GM18499 (cell line): ENCODE measurements around the gene CRIP2.

ENCODE experiments used
- ATAC-seq: cut with Tn5 transposase; IDR thresholded peaks from one replicate; pipeline ENCODE4 v1.9.1; 2021; ENCODE audit warnings: moderate number of reproducible peaks; ENCODE audit not compliant: insufficient read depth, unreplicated experiment

CRIP2 gene

DNA sequence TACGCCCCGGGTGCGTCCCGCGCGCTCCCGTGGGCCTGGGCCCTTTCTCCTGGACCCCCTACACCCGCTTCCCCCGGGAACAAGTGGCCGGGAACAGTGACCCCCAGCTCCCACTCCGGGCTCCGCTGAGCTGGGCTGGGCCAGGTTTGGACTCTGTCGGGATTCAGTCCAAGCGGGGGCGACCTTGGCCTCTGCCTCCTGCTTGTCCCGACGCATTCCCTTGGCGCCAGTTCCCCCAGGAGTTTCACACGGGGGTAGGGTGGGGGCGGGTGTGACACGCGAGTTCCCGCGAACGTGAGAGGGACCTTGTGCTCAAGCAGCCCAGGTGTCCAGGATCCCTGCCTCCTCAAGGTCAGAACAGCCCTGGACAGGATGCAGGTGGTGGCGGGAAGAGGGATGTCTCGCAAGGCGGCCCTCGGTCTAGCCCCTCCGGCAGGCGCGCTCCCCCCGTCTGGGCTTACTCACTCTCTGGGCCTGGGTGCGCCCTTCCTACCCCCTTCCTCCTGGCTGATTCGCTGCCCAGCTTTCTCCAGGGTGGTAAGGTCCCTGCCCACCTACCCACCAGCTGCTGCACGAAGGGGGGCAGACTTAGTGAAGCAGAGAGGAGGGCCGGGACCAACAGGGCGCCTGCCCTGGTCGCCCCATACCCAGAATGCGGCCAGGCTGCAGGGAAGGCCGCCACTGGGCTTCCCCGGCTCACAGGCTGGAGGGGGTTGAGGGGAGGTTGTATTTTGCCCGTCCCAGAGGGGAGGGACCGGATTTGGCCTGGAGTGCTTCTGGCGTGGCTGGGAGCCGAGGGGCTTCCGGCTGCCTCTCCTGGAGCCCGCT is 862 bp downstream of the CRIP2 start:
- ATAC-seq = no peak

DNA sequence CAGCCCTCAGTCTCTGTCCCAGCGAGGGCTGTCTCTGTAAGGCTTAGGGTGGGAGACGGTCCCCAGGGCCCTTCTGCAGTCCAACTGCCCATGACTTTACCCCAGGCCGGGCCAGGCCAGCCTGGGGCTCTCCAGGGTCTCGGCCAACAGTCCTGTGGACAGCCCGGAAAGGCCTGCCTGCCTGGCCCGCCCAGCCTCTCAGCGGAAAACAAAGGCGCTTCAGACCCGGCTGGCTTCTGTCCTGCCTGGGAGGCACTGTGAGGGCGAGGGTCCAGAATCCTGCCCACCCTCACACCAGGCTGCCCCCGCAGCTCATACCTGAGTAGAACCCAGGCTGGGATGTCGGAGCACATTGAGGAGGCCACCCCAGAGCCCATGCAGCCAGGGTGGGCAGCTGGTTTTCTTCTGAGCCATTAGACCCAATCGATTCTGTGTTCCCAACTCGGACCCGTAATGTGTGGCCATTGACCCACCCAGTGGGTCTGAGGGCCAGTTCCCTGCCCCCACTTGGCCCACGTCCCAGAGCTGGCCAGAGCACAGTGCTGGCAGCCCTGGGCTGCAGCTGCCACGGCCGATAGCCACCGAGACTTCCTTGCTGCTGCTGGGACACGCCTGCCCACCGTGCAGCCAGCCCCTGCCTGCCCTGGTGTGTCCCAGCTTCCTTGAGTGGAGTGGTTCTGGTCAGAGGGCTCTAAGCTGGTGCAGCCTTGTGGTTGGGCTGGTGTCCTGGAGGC is 1.6 kb downstream of the CRIP2 start:
- ATAC-seq = no peak

DNA sequence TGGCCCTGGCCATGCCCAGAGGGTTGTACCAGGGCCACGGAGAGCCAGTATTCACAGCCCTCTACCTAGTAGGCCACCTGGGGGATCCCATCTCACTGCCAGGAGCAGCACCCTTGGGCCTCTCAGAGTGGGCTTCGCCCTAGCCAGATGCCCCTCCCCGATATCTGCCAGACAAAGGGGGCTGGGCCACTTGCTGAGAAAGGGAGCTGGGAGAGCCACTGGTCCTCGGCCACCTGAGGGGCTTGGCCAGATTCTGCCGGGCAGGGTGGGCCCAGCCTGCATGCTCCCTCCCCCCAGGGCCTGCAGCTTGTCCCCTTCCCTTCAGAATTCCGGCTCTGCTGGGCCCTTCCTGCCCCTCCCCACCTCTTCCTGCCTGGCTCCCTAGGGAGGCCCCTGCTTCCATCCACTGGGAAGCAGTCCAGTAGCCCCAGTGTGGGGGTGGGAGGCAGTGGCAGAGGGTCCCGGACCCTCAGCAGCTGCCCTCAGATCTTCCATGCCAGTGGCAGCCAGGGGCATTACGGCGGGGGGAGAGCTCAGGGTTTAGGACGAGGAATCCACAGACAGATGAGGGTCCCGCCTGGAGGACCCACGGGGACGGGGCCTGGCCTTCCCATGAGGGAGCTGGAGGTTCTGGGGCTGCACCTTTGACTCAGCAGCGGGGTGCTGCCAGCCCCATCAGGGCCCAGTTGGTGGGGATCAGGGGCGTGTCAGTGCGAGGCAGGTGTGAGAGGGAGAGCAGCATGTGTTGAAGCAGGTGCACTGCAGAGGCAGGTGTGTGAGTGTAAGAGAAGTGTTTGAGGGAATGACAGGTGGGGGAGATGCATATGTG is 2.4 kb downstream of the CRIP2 start:
- no peak for ATAC-seq

DNA sequence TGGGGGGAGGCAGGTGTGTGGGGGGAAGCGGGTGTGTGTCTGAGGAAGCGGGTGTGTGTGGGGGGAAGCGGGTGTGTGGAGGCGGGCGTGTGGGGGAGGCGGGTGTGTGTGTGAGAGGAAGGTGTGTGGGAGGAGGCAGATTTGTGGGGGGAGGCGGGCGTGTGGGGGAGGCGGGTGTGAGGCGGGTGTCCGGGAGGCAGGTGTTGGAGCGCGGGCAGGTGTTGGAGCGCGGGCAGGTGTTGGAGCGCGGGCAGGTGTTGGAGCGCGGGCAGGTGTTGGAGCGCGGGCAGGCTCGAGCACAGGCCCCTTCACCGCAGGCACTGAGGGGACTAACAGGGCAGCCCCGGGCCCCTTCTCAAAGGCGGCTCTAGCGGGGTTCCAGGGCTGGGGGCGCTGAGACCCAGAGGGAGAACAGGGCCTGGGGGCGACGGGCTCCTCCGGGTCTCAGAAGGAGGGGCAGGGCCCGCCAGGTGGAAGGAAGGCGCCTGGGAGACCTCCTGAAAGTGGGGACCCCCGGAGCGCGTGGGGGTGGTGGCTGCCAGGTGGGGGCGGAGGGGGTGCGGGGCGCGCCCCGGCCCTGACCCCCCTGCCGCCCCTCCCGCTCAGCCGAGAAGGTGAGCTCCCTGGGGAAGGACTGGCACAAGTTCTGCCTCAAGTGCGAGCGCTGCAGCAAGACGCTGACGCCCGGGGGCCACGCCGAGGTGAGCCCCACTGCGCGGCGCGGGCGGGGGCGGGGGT is 3.2 kb downstream of the CRIP2 start:
- ATAC-seq = no peak

DNA sequence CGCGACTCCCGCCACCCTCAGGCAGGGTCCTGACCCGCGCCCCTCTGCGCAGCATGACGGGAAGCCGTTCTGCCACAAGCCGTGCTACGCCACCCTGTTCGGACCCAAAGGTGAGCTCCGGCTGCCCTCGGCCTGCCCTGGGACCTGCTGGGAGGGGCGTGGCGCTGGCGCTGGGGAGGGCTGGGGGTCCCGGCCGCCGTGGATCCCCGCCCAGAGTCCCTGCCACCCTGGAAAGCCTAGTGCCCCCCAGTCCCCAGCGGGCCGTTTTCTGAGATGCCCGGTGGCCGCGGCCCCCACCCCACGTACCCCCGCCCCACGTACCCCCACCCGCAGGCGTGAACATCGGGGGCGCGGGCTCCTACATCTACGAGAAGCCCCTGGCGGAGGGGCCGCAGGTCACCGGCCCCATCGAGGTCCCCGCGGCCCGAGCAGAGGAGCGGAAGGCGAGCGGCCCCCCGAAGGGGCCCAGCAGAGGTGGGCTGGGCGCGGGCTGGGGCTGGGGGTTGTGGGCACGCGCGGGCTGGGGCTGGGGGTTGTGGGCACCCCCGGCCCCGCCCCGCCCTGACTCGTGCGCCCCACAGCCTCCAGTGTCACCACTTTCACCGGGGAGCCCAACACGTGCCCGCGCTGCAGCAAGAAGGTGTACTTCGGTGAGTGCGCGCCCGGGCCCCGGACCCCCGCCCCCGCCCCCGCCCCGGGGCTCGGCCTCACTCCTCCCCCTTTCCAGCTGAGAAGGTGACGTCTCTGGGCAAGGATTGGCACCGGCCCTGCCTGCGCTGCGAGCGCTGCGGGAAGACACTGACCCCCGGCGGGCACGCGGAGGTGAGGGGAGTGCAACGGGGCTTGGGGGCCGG is 4.0 kb downstream of the CRIP2 start:
- ATAC-seq = no peak

DNA sequence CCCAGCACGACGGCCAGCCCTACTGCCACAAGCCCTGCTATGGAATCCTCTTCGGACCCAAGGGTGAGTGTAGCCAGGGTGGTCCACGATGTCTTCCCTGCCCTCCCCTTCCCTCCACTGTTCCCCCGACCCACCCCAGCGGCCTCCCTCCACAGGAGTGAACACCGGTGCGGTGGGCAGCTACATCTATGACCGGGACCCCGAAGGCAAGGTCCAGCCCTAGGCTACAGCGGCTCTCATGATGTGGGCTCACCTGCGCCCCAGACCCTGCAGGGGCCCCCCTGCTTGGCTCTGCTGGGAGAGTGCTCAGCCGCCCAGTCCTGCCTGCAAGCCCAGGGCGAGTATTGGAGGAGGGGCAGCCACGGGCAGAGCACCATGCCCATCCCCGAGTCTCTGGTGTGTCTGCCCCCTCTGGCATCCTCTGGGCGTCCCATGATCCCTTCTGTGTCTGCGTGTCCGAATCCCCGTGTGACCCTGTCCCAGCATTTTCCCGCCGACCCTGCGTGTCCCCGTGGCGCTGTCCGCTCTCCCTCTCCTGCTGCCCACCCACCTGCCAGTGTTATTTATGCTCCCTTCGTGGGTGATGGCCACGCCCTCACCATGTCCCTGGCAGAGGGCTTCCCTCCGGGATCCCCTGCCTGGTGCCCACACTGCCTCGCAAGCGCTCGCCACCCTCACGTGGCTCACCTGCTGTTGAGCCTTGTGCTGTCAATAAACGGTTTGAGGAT is 5.0 kb downstream of the CRIP2 start:
- no peak for ATAC-seq

DNA sequence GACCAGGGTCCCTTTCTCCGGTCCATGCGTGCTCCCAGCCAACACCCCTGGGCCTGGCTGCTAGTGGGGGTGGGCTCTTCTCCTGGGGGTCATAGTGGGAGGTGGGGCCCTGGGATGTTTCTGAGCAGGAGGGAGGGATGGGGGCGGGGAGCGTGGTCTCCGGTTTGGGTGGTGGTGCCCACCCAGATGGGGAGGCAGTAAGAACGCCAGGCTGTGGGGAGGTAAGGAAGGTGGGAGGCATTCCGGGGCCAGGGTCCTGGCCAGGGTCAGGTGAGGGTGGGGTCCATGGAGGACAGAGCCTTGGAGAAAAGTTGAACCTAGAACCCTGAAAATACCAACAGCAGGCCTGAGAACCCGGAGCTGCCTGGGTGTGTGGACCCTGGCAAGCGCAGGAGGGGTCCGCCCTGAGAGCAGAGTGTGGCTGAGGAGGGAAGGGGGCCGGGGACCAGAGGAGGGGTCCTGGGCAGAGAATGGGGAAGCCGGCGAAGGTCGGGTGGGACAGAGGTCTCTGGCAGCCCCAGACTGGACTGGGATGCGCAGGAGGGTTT is 5.7 kb downstream of the CRIP2 start:
- ATAC-seq = no peak

DNA sequence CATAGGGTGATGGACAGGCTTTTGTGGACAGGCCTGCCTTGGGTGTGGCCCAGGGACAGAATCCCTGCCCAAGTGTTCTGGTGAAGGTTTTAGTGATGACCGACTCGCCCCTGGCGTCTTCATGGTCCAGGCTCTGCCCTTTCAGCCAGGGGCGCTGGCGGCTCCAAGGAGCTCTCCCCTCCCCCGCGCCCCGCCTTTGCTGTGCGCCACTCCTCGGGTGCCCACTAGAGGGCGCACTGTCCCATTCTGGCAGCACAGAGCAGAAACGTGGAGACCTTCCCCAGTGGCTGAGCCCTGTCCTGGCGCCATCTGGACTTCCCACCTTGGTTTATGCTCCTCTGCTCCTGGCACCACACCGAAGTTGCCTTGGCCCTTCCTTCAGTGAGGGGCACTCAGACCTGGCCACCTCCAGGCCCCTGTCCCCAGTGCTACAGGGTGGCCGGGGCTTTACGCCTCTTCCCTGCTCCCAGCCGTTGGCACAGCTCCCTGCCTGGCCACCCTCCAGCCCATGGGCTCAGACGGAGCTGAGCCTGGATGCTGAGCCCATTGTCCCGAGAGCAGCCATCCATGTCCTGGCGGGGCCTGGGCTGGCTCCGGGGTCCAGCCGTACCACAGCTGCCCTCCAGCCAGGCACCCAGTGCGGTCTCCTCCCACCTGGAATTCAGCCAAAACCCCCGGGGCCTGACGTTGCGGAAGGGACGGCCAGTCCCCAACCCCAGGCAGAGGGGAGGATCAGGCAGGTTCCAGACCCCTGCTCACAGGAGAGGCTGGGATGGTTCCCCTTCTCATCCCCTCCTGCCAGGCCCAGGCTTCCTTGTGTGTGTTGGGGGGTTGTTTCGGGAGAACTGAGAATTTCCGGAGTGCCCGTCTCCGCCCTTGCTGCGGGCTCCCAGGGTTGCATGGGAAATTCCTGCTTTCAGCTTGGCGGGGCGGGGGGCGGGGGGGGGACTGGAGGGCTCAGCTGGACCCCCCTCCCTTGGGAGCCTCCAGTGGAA is 6.5 kb downstream of the CRIP2 start:
- ATAC-seq = no peak

DNA sequence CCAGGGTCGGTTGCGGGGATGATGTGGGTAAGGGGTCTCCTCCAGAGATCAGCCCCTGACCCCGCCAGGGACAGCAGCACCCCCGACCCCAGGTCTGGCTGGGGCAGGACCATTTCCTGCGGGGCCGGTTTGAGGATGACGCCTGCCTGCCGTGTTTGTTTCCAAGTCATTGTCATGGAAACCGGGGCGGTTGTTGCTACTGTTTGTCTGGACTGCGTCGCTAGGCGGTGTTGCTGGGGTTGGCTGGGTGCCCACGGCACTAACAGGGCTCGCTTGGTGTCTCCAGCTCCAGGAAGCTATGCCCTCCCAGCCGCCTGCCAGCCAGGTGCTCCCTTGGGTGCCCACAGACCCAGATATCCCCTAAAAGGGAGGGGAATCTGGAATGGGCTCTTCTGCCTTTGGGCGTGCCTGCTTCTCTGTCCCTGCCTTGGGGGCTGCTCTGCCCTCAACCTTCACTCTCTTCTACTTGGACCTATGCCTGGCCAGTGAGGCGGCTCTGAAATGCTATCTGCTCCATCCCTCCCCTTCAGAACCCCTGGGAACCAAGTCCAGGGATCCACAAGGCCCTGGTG is 7.4 kb downstream of the CRIP2 start:
- peak; percentile 41 for ATAC-seq

DNA sequence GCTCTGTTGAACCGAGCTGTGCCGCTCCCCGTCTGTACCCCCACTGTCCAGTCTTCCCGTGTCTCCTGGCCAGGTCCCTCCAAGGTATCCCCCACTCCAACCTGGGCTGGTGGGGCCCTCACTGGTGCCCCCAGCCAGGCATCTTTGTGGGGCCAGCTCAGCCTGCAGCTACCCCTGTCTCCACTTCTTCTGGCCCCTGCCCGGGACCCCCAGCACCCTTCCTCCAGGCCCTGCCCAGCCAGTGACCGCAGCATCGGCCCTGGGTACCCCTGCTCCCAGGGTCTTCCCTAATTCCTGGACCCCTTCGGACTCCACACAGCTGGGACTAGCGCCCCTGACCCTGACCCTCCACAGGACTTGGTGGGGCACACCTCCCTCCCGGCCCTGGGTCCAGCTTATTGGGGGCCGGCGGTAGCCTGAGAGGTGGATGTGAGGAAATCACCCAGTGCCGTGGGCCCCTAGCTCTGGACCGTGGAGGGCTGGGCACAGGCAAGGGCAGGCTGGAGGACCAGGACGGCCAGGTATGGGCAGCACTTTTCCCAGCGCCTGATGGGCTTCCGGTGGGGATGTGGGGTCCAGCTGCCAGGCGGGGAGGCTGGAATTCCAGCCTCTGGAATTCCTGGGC is 8.0 kb downstream of the CRIP2 start:
- no peak for ATAC-seq

DNA sequence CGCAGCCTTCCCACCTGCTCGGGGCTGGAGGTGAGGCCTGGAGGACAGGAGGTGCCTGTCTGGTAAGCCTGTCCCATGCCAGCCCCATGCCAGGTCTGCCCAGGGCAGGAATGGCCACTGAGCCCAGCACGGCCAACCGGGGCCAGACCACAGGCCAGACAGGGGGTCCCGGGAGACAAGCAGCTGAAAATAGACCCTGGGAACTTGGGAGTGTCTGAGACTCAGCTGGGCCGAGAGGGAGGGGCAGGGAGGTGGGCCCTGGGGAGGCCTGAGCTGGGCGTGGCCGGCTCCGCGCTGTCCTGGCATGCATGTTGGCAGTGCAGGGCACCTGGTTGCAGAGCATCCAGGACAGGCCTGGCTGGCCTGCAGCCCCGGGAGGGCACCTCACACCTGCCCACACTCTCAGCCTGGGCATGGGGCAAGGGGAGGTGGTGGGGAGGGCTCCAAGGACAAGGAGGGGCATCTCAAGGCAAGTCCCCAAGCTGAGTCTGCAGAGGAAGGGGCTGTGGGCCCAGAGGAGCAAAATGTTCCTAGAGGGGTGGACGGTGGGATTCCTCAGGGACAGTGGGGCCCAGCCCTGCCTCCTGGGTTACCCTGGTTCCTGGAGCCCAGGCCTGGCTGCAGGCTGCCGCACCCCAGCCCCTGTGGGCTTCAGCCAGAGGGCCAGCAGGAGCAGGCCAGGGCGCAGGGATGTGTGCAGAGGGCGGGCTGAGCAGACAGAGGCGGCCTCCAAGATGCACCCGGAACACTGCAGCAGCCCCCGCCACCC is 8.9 kb downstream of the CRIP2 start:
- ATAC-seq = no peak

DNA sequence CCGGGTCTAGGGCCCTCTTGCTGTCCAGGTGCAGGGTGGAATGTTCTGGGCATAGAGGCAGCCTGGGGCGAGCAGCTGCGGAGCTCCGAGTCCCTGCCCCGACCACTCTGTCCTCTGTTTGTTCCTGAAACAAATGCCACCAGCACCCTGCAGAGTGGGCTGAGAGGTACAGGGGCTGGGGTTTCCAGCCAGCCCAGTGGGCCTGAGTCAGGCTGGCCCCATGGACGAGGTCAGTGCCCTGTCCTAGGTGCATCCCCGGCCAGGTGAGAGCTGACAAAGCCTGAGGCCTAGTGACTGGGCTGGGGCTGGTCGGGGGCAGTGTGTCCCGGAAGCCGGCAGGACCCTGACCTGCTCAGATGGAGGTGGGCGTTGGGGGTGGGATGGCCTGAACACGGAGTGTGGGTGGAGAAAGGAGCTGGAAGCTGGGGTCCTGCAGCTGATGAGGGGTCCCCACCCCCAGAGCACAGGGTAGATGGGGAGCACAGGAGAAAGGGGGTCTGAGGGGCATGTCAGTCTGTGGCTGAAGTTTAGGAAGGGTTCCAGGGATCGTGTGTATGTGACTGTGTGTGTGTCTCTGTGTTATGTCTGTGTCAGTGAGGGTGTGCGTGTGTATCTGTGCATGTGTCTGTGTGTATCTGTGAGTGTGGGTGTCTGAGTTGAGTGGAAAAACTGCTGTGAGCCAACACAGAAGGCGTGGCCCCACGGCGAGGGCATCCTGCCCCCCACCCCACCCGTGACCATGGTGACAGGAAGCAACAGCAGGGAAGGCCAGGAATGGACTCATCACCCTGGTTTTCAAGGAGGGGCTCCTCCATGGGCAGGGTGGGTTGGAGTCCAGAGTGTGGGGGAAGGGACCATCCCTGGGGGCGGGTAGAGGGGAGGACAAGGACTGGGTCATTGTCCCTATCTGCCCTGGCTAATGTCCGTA is 9.7 kb downstream of the CRIP2 start:
- no peak for ATAC-seq

DNA sequence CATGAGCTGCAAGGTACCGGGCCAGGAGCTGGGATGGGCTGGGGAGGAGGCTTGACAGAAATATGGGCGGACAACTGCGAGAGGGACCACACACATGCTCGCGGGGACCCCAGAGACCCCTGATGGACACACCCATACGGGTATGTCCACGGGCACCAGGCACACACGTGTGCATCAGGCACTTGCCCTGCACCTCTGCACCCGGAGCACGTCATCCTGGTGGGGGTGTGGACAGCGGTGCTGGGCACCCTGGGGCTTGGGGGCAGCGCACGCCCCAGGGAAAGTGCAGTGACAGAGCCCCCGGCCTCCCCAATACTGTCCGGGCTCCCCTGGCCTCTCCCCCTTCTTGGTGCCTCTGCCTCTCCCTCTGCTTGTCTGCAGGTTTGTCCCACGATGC is 10.4 kb downstream of the CRIP2 start:
- no peak for ATAC-seq

DNA sequence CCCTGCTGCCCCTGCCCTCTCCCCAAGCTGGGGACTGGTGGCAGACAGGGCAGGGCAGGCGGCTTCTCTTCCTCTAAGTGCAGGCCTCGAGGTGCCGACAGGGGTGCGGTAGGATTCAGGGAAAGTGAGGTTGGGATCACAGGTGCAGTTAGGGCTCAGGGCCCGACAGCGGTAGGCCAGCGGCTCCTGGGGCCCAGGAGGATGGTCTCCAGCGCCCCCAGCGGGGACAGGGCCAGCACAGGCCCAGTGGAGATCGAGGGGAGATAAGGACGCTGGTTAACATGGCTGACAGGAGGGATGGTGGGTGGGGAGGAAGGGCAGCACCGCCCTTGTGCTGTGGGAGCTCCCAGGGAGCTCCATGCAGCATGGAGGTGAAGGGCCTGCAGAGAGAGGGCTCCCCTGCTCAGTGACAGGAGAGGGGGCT is 11.1 kb downstream of the CRIP2 start:
- ATAC-seq = no peak
